Mesenchymal stem cell (in vitro differentiated cells and primary cell): ENCODE data around the gene SCYL3.
"Not testable (repeated sequence)": the region's sequence is repeated elsewhere in the genome, so short reads cannot be mapped to it uniquely, and the experiment has no call there.

Experiments
- DNase-seq: peaks from one replicate; pipeline ENCODE4 v3.0.0-alpha.2; 2013
- H2AFZ ChIP-seq: one replicate; pipeline ENCODE4 v1.6.1; 2013; ENCODE audit warnings: low read depth, mild to moderate bottlenecking, control low read depth, inconsistent platforms, low read length, moderate library complexity
- H2AK5ac ChIP-seq: 2 replicates; pipeline ENCODE4 v1.6.1; 2013; ENCODE audit warnings: low read length, moderate library complexity, mild to moderate bottlenecking, inconsistent platforms; ENCODE audit not compliant: severe bottlenecking
- H2BK120ac ChIP-seq: one replicate; pipeline ENCODE4 v1.6.1; 2013; ENCODE audit warnings: low read depth, mild to moderate bottlenecking, inconsistent platforms, low read length, moderate library complexity
- H2BK12ac ChIP-seq, 2 experiments: one replicate each; pipeline ENCODE4 v1.6.1; 2013; ENCODE audit warnings: inconsistent platforms in 2 of 2, low read length in 2 of 2, mild to moderate bottlenecking in 2 of 2, moderate library complexity in 2 of 2, control low read depth in 1 of 2
- H2BK15ac ChIP-seq: one replicate; pipeline ENCODE4 v1.6.1; 2013; ENCODE audit warnings: mild to moderate bottlenecking, low read depth, inconsistent platforms; ENCODE audit not compliant: poor library complexity, severe bottlenecking
- H2BK5ac ChIP-seq: 2 replicates; pipeline ENCODE4 v1.6.1; 2013; ENCODE audit warnings: low read depth, mild to moderate bottlenecking, low read length, control low read depth, inconsistent platforms; ENCODE audit not compliant: poor library complexity, severe bottlenecking
- H3K14ac ChIP-seq, 2 experiments: one replicate each; pipeline ENCODE4 v1.6.1; 2013; ENCODE audit warnings: inconsistent platforms in 2 of 2, low read length in 2 of 2, control low read depth in 1 of 2, mild to moderate bottlenecking in 1 of 2, moderate library complexity in 1 of 2
- H3K18ac ChIP-seq, 2 experiments: one replicate each; pipeline ENCODE4 v1.6.1; 2013; ENCODE audit warnings: inconsistent platforms in 2 of 2, low read length in 2 of 2, control low read depth in 1 of 2, low read depth in 1 of 2, mild to moderate bottlenecking in 1 of 2
- H3K23ac ChIP-seq, 2 experiments: one replicate each; pipeline ENCODE4 v1.6.1; 2013; ENCODE audit warnings: inconsistent platforms in 2 of 2, low read length in 2 of 2, mild to moderate bottlenecking in 2 of 2, moderate library complexity in 2 of 2, control low read depth in 1 of 2
- H3K27ac ChIP-seq: 2 replicates; pipeline ENCODE4 v1.5.1; 2013; ENCODE audit warnings: mild to moderate bottlenecking, moderate library complexity, low read length, control low read depth, inconsistent platforms; ENCODE audit not compliant: poor library complexity, severe bottlenecking
- H3K27me3 ChIP-seq, 2 experiments: 2 replicates each; pipeline versions ENCODE4 v1.6.1 to v1.7.0; 2013; ENCODE audit warnings: low read length in 2 of 2, mild to moderate bottlenecking in 2 of 2, moderate library complexity in 2 of 2, control low read depth in 1 of 2, inconsistent platforms in 1 of 2; ENCODE audit not compliant: control insufficient read depth in 1 of 2, insufficient read depth in 1 of 2
- H3K36me3 ChIP-seq, 2 experiments: 2 replicates each; pipeline versions ENCODE4 v1.6.1 to v1.7.0; 2013; ENCODE audit warnings: low read length in 2 of 2, control low read depth in 1 of 2, inconsistent platforms in 1 of 2, low read depth in 1 of 2, mild to moderate bottlenecking in 1 of 2; ENCODE audit not compliant: insufficient read depth in 2 of 2, control insufficient read depth in 1 of 2
- H3K4ac ChIP-seq, 2 experiments: one replicate each; pipeline ENCODE4 v1.6.1; 2013; ENCODE audit warnings: inconsistent platforms in 2 of 2, low read length in 2 of 2, mild to moderate bottlenecking in 2 of 2, moderate library complexity in 2 of 2, control low read depth in 1 of 2, low read depth in 1 of 2
- H3K4me1 ChIP-seq: 2 replicates; pipeline ENCODE4 v1.6.1; 2013; ENCODE audit warnings: low read depth, low read length, control low read depth; ENCODE audit not compliant: control insufficient read depth, insufficient read depth
- H3K4me2 ChIP-seq: 2 replicates; pipeline ENCODE4 v1.6.1; 2013; ENCODE audit warnings: low read length, mild to moderate bottlenecking, inconsistent platforms; ENCODE audit not compliant: poor library complexity, severe bottlenecking
- H3K4me3 ChIP-seq, 2 experiments: 2 replicates each; pipeline versions ENCODE4 v1.5.1 to v1.7.0; 2013; ENCODE audit warnings: low read length in 2 of 2, mild to moderate bottlenecking in 2 of 2, control low read depth in 1 of 2, low read depth in 1 of 2; ENCODE audit not compliant: insufficient read depth in 1 of 2
- H3K79me1 ChIP-seq: replicated peaks from 2 replicates; pipeline ENCODE4 v1.6.1; 2013; ENCODE audit warnings: mild to moderate bottlenecking, control low read depth, low read length, inconsistent platforms; ENCODE audit not compliant: poor library complexity, severe bottlenecking
- H3K9ac ChIP-seq: 2 replicates; pipeline ENCODE4 v1.7.0; 2013; ENCODE audit warnings: mild to moderate bottlenecking, low read length, moderate library complexity
- H3K9me3 ChIP-seq: 2 replicates; pipeline ENCODE4 v1.7.0; 2013; ENCODE audit warnings: mild to moderate bottlenecking, low read length; ENCODE audit not compliant: control insufficient read depth
- H4K8ac ChIP-seq: one replicate; pipeline ENCODE4 v1.6.1; 2013; ENCODE audit warnings: inconsistent platforms, mild to moderate bottlenecking, low read length, moderate library complexity
- H4K91ac ChIP-seq: one replicate; pipeline ENCODE4 v1.6.1; 2013; ENCODE audit warnings: mild to moderate bottlenecking, low read length, inconsistent platforms
- WGBS: methylation state at CpG from one replicate; pipeline ENCODE4 v1.1.7; 2013; ENCODE audit warnings: mixed read lengths; 5-methylcytosine and 5-hydroxymethylcytosine counted together

SCYL3 gene

DNA sequence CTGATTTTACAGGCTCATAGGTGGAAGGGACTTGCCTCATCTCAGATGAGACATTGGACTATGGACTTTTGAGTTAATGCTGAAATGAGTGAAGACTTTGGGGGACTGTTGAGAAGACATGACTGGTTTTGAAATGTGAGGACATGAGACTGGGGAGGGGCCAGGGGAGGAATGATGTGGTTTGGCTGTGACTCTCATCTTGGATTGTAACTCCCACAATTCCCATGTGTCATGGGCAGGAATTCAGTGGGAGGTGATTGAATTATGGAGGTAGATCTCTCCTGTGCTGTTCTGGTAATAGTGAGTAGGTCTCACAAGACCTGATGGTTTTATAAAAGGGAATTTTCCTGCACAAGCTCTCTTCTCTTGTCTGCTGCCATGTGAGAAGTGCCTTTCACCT lies 20.8 kb downstream of the SCYL3 start:
- H3K9me3 ChIP-seq: peaks cover 7% of the 10 kb centered on the region
- no peak overlapping the region for H3K23ac ChIP-seq
- H3K9ac ChIP-seq: no peak overlapping the region
- no peak overlapping the region for H2AFZ ChIP-seq
- no peak overlapping the region for H3K4me2 ChIP-seq
- peaks cover 18% of the 10 kb centered on the region for H3K79me1 ChIP-seq
- no peak overlapping the region for H3K4ac ChIP-seq
- H2BK5ac ChIP-seq: no peak overlapping the region
- no peak overlapping the region for H4K91ac ChIP-seq
- H3K27me3 ChIP-seq: no peaks in the 10 kb centered on the region
- no peaks in the 10 kb centered on the region for H3K4me1 ChIP-seq
- no peak overlapping the region for H3K27ac ChIP-seq
- no peak overlapping the region for H2BK12ac ChIP-seq
- H3K18ac ChIP-seq: no peak overlapping the region
- peaks cover 27 to 90% of the 10 kb centered on the region in 2 experiments for H3K36me3 ChIP-seq
- H3K14ac ChIP-seq: no peak overlapping the region
- no peak overlapping the region for H2BK15ac ChIP-seq
- no peak overlapping the region for H3K4me3 ChIP-seq
- H4K8ac ChIP-seq: no peak overlapping the region
- peak overlapping the region; percentile 33 for H2AK5ac ChIP-seq
- DNase-seq: no peak
- no peak overlapping the region for H2BK120ac ChIP-seq

DNA sequence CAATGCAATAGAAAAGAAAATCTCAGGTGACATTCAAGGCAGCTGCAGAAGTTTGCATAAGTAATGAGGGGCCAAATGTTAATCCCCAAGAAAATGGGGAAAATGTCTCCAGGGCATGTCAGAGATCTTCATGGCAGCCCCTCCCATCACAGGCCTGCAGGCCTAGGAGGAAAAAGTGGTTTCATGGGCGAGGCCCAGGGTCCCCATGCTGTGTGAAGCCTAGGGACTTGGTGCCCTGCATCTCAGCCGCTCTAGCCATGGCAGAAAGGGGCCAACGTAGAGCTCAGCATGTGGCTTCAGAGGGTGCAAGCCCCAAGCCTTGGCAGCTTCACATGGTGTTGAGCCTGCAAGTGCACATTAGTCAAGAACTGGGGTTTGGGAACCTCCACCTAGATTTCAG lies 21.7 kb downstream of the SCYL3 start:
- WGBS: 99% methylated on average over 3 of the region's 3 CpGs
- H4K91ac ChIP-seq, H2AK5ac ChIP-seq: not testable (repeated sequence)

DNA sequence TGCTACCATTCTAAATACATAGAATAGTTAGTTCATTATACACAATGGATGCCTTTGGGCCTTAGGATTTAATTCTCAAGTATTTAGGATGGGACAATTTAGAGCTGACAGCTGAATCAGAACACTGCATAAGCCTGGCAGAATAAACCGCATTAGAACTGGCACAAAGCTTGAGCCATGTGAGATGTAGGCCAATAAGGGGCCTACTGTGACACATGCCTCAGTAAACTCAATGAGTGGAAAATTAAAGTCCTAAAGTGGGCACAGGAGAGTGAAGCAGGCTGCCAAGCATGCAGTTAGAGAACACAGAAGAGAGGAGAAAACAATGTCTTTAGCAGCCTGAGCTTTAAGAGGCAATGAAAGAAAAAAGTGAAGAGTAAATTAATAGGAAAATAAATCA lies 24.3 kb downstream of the SCYL3 start:
- Histone ChIP-seq H3K79me1 (peaks cover 18% of the 10 kb centered on the region), H2BK5ac (no peak overlapping the region), H2BK120ac (no peak overlapping the region), H3K4me1 (no peaks in the 10 kb centered on the region), H2AK5ac (no peak overlapping the region), H3K9ac (no peak overlapping the region), H2BK15ac (no peak overlapping the region), H3K4ac (no peak overlapping the region), H4K91ac (no peak overlapping the region), H3K27ac (no peak overlapping the region), H3K18ac (no peak overlapping the region), H3K4me2 (no peak overlapping the region), H4K8ac (no peak overlapping the region), H3K4me3 (no peak overlapping the region), H2AFZ (no peak overlapping the region), H3K23ac (no peak overlapping the region), H3K14ac (no peak overlapping the region), H2BK12ac (no peak overlapping the region), H3K9me3 (peaks cover 7% of the 10 kb centered on the region), H3K27me3 (no peaks in the 10 kb centered on the region), H3K36me3 (peaks cover 32 to 93% of the 10 kb centered on the region in 2 experiments)
- no peak for DNase-seq
- WGBS: 52% methylated on average over 1 of the region's 1 CpG

More for the DNA sequence above, 21.7 kb downstream of the SCYL3 start:
- DNase-seq, H3K4me2 ChIP-seq, H4K8ac ChIP-seq, H3K4me3 ChIP-seq, H3K27ac ChIP-seq, H3K23ac ChIP-seq, H3K4me1 ChIP-seq, H2BK15ac ChIP-seq, H2BK12ac ChIP-seq, H3K14ac ChIP-seq, H2BK120ac ChIP-seq, H3K27me3 ChIP-seq, H3K9ac ChIP-seq, H3K9me3 ChIP-seq, H2AFZ ChIP-seq, H2BK5ac ChIP-seq, H3K4ac ChIP-seq, H3K18ac ChIP-seq: not testable (repeated sequence)
- Histone ChIP-seq H3K79me1 (peaks cover 21% of the 10 kb centered on the region), H3K36me3 (peaks cover 27 to 90% of the 10 kb centered on the region in 2 experiments)

DNA sequence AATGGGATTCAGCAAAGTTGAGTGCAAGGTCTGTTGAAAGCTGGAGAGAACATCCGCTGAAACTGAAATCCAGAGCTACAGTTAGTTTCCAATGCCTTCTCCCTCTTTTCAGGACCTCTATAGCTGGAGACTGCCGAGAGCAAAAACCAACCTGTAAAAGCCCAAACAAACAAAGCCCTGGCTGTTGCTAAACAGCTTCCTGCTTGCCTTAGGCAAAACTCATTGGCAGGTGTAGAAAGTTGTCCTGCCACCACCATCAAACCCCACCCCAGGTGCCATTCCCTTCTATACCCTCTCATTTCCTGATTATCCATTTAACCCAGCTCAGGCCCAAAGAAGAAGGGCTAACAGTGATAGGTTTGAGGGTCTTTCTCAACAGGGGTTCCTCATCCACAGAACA lies 24.7 kb downstream of the SCYL3 start:
- Histone ChIP-seq H3K27me3 (no peaks in the 10 kb centered on the region), H4K8ac (no peak overlapping the region), H3K4ac (no peak overlapping the region), H3K4me1 (no peaks in the 10 kb centered on the region), H2BK12ac (no peak overlapping the region), H3K9me3 (peaks cover 7% of the 10 kb centered on the region), H3K9ac (no peak overlapping the region), H2AFZ (no peak overlapping the region), H4K91ac (no peak overlapping the region), H3K18ac (no peak overlapping the region), H3K14ac (no peak overlapping the region), H2AK5ac (no peak overlapping the region), H2BK120ac (no peak overlapping the region), H2BK5ac (no peak overlapping the region), H3K79me1 (peaks cover 15% of the 10 kb centered on the region), H3K4me3 (no peak overlapping the region), H3K23ac (no peak overlapping the region), H3K4me2 (no peak overlapping the region), H2BK15ac (no peak overlapping the region), H3K36me3 (peaks cover 33 to 97% of the 10 kb centered on the region in 2 experiments), H3K27ac (no peak overlapping the region)
- DNase-seq: no peak
- 100% methylated on average over 2 of the region's 2 CpGs for WGBS
